HG03196 (cell line): ENCODE results near the gene EGFR.

ENCODE experiments used
- ATAC-seq: cut with Tn5 transposase; IDR thresholded peaks from one replicate; pipeline ENCODE4 v1.9.1; 2021; ENCODE audit not compliant: unreplicated experiment

Gene EGFR

DNA sequence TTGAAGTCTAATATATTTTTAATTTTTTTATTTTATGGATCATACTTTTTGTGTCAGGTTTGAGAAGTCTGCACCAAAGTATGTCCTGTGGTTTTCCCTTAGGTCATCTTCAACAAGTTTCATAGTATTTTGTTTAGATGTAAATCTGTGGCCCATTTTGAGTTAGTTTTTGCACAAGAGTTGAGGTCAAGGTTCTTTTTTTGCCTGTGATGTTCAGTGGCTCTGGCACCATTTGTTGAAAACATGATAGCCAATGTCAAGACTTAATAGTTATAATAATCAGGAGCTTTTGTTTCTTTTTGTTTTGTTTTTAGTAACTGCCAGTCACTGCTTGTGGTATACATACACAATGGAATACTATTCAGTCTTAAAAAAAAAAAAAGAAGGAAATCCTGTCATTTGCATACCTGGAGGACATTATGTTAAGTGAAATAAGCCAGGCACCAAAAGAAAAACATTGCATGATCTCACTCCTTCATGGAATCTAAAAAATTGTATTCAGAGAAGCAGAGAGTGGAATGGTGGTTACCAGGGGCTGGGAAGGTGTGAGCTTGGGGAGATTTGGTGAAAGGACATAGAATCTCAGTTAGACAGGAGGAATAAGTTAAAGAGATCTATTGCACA lies 61.3 kb downstream of the EGFR start:
- no peak for ATAC-seq

DNA sequence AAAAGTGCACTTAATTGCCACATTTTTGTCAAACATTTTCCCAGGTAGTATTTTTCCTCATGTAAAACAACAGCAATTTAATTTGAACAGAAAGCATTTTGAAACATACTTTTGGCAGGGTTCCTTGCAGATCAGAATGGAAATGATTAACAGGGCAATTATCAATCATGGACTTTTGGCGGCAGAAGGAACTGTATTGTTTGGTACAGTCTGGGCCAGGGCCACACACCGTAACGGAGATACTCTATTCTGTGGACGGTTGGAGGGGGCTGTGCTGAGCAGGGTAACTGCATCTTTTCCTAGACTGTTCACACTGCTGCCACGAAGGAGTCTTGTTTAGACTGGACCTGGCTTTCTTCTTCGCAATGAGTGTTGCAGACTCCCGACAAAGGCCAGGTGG lies 62.3 kb downstream of the EGFR start:
- no peak for ATAC-seq

- no peak for ATAC-seq
Measured at GRCh38 chr7:55081472-55082227, 62.8 kb downstream of the EGFR start.

DNA sequence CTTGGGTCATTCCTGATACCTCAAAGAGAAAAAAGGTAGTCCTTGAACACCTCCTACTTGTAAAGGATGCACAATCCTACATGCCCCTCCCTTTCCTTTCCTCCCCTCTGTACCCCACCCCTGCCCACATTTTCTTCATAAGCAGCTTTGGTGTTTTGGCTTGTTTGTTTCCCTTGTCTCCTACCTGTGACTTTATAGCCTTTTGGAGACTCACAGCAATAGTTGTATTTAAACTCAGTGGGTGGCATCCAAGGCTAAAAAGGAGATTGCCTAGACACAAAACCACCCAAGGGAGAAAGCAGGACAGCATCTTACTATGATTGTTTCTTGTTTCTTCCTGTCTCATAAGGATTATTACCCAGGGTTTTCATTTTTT lies 63.4 kb downstream of the EGFR start:
- no peak for ATAC-seq

GRCh38 chr7:55083206-55083605 lies 64.4 kb downstream of the EGFR start:
- no peak for ATAC-seq

DNA sequence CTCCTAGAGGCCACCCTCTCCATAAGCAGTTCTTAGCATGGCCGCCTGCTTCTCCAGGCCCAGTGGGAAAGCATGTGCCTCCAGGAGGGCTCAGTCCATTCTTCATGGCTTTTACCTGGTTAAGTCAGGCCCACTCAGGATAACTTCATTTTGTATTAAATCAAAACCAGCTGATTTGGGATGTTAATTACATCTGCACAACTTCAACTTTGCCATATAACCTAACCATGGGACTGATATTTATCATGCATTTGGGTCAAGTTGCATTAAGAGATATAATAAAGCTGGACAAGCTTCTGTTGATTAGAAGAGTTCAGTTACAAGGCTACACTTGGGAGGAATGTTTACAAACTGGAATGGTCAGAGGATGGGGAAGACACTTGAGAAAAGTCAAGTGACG lies 65.5 kb downstream of the EGFR start:
- no peak for ATAC-seq

DNA sequence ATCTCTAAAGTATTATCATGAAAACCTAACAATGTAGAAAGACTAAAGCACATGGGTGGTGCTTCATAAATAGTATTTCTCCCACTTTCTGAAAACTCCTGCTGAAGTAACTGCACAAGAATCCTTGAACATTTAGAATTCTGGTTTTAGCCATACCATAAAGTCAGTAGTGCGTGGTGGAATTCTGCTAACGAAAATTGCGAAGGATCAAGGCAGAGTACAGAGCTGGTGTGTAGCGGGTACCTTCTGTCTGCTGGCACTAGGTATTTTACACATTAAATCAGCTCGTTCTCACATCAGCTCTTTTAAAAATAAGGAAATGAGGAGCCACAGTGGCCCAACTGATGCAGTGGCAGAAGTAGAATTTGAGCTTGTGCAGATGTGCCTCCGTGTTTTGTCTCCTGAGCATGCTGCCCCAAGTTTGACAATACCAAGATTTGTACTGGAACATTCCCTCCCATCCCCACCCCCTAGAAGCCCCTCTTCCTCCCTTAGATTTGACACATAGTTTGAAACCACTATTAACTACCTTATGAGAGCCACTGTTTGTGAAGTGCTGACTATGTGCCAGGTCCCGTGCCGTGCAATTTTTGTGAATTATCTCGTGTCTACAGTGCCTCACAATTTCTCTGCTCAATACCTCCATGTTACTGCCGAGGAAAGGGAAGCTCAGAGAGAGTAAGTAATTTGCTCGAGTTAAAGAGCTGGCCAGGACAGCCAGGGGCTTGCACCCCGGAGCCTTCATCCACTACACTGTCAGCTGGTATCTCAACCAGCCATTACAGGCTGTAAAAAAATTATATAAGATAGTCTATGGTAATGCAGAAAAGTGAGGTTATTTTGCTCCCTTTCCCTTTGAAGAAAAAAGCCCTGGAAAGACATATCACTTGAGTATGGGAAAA lies 66.9 kb downstream of the EGFR start:
- peak; percentile 6 for ATAC-seq

DNA sequence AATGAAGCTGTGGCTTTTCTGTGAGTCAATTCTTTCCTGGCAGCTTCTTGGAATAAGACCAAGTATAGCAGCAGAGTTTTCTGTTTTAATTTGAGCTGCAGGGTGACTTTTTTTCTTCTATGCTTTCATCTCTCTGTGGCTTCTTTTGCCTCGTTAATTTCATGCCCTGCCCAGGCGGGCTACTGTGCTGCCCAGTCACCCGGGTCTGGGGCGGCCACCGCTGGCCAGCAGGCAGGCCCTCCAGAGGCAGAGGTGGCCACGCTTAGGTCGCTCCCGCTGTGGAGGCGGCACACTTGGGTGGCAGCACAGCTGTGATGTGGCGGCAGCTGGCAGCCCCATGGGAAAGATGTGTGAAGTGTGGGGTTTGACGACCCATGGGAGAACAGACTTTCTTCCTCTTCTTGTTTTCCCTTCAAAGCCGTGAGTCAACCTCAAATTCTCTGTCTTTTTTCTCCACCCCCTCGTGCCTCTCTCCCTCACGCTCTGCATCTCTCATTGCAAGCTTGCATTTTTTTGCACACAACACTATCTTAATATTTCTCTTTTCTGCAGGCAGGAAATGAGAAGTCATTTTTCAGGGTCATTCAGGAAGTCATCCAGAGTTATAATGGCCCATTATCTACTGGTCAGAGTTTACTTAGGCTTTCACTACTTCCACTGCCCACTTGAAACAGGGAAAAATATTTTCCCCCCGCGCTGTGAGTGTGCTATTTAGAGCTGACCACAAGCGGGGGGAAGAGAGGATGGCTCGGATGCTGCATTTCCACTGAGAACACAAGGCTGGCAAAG lies 67.8 kb downstream of the EGFR start:
- peak; percentile 89 for ATAC-seq

GRCh38 chr7:55087521-55087961 lies 68.7 kb downstream of the EGFR start:
- no peak for ATAC-seq

GRCh38 chr7:55088107-55088506 lies 69.3 kb downstream of the EGFR start:
- ATAC-seq = no peak

GRCh38 chr7:55088620-55089019 lies 69.8 kb downstream of the EGFR start:
- no peak for ATAC-seq

GRCh38 chr7:55092186-55092974 lies 73.6 kb downstream of the EGFR start:
- no peak for ATAC-seq

DNA sequence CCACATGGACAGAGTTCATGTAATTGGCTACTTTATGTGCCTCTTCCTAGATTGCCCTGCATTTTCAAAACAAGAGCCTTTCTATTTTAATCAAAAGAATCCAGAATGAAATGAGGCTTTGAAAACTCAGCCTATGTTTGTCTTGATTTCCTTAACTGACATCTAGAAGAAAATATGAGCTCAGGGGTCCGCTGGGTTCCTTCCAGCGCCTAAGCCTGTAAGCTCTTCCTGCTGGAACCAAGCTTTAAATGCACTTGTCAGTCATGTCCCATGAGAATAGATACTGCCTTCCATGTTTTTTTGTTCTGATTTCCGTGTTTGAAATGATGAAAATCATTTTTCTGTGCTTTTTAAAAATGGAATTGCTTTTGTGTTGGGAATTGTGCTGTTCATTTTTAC lies 74.2 kb downstream of the EGFR start:
- ATAC-seq = no peak

DNA sequence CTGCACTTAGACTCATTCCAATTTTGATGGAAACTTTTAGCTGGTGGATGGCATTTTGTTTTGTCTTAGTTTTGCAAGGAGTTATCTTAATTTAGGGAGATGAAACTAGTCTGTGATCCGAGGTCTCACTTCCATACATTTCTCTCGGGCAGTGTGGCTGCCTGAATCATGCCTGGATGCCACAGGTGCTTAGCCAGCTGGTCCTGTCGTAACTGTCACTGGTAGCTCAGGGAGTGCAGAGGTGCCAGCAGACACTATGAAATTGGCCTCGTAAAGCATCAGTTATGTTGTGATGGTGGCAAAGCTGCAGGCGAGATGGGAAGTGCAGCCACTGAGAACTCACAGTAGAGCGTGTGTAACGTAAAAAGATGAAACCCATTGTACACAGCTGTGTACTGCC lies 74.9 kb downstream of the EGFR start:
- ATAC-seq = no peak

DNA sequence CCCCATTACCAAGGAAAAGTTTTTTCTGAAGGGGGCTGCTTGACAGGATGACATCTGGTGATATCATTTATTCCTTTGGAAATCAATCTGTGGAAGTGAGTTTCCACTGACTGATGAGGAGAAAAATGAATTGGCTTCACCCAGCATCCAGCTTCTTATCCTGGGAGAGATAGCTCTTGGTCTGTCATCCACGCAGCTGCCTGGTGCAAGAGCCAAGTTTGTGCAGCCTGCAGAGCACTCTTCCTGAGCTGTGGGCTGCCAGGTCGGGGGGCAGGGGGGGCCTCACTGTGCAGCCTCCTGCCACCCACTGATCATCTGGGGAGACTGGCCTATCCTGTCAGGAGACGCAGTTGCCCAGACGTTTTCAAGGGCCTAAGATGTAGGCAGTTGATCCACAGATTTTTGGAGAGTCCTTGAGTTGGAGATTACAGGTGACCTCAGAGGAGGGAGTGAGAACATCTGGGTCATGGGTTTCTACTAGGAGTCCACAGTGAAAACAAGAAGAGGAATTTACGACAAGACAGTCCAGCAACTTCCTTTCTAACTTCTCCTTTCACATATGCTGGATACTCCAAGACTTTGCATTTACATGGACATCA lies 75.4 kb downstream of the EGFR start:
- ATAC-seq = no peak

- ATAC-seq = no peak
Measured at GRCh38 chr7:55095672-55096071, 76.9 kb downstream of the EGFR start.

DNA sequence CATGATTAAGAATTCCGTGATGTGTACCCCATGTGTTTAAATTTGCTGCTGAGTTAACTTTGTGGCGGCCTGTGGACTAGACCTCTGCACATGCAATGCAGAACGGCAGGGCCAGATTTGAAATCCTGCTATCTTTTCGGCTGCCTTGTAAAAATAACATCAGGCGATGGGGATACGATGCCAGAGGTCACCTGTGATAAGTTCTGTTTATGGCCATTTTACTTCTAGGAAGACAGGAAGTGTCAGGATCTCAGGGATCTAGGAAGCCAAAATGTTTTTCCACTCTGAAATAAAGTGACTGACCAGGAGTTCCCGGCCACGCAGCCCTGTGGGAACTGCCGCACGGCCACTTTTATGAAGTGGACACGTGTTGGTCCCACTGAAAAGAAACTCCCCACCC lies 77.5 kb downstream of the EGFR start:
- ATAC-seq = no peak

- no peak for ATAC-seq
Measured at GRCh38 chr7:55097100-55097499, 78.3 kb downstream of the EGFR start.

DNA sequence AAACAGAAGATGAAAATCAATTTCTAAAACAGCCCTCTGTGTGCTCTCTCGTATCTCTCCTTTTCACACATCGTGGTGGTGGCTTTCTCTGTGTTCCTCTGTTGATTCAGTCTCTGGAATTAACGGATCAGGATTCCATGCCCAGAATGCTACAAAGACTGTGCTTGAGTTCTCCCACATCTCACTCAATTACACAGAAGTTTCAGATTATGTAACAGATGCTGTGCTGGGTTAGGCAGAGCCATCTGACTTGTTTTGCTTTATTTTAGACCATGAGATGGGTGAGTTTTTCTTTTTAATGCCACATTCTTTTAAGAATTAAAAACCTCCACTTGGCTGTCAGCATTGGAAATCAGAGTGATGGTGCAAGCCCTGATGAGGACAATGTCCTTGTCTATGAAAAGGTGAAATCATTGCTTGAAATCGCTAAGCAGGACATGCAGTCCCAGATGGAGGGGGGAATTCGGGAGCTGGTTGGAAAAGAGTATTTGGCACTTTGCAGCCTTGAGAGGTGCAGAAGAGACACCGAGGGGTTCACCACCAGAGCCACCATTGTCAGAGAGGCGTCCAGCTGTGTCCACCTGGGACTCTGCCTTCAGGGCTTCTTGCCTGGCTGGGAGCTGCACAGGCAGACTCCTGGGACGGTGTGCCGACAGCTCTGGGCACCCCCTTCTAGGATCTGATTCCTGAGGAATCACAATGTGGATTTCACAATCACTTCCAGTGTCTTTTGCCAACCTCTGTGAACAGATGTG lies 80.4 kb downstream of the EGFR start:
- ATAC-seq = no peak
